NCI-H82 treated with DMSO at 0.1 percent for 48 hours (cell line): Measurements from ENCODE around the gene RALGPS1.

ENCODE experiments used
- DNase-seq: peaks from one replicate; lab custom pipeline; 2025; ENCODE audit not compliant: unreplicated experiment; lab: John Stamatoyannopoulos, UW

Gene RALGPS1

DNA sequence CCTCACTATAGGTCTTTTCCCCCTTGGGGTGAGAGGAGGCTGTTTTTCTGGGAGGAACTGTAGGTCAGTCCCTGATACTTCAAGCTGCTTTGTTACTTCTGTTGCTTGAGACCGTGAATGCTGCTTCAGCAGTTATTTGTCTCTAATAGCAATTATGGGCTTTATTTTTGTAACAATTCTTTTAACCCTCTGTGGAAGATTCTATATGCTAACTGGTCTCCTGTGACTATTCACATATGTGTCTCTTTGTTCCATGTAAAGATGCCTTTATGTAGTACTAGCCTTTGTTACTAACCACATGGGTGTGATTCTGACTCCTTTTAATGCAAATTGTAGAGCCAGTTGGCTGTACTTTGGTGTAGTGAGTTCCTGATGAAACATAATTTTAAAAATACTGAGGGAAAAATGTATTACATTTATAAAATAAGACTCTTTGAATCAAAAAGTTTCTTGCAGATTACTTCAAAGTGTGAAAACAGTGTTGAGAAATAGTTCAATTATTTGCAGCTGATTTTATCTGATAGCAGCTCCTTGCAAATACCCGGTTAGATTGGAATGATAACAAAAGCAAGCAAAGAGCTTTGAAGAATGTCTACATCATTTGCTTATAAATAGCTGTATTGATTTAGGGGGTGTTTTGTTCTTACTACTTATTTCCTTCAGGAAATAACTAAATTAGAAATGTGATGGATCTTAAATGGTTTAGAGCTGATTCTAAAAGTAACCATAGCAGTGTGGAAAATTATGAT lies 161.2 kb downstream of the RALGPS1 start:
- DNase-seq = no peak

GRCh38 chr9:127076860-127077643 lies 162.5 kb downstream of the RALGPS1 start:
- DNase-seq = no peak

GRCh38 chr9:127077644-127077946 lies 163.0 kb downstream of the RALGPS1 start:
- DNase-seq = no peak

DNA sequence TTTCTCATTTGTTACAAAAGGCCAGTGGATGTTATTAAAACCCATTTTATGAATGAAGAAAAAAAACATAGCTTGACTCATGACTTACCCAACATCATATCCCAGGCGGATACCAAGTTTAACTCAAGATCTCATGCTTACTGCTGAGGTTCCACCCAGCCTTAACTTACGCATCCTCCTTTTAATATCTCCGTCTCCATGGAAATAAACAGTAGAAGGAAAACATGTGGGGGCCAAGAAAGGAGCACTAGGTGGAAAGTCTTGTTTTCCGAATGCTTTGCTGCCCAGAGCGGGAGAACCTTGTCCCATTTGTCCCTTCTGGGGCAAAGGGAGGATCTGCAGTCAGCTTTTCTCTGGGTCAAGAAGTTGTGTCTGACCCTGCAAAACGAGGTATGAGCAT lies 163.8 kb downstream of the RALGPS1 start:
- DNase-seq = no peak

DNA sequence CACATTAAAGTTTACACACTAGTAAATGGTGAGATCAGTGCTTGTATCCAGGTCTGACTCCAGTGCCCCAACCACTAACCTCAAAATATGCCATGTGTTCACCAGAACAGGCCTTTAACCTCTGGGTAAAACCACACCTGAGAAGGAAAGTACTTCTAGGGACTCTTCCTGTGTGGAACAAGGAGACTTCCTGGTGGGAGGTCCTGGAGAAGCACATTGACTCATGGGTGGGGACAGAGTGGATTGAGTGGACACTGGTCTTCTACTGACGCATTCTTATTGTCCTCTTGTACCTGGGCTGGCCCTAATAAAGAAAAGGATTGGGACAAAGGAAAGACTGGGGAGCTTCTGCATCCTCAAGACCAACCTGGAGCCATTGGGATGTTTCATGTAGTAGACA lies 164.4 kb downstream of the RALGPS1 start:
- DNase-seq = no peak

- DNase-seq = no peak
Observed at GRCh38 chr9:127079446-127080140, 165.0 kb downstream of the RALGPS1 start.

DNA sequence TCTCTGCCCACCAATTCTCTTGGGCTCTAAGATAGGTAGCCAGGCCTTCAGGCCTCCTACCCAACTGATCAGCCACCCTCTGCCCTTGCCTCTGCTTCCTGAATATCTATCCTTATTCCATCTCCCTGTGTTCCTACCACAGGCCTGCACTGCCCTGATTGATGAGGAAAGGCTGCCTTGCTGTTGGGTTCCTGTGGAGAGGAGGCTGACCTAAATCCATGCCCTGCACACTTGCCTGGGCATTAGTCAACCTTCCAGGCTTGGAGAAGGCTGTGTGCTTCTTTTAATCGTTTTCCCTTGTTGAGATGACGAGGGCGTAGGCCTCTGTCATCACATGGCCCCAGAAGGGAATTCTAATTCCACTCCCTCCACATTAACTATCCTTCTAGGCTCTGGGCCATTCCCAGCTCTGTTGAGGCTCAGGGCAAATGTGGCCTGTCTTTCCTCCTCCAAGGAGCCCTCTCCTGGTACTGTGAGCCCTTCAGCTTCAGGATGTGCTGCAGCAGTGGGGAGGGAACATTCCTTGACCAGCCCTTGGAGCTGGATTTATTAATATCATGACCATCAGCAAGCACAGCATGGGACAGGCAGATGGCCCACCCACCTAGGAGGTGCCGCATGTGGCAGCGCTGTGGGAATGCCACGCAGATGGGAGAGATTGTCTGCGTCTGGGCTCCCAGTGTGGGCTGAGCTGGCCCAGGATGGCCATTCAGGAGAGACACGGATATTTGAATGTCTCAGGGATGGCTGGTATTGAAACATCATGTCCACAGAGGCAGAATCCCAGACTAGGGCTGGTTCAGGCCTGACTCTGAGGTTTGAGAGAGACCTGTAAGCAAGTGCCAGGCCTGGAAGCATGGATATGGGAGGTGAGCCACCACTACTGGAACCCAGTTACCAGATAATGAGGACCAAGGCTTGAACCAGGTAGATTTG lies 166.9 kb downstream of the RALGPS1 start:
- DNase-seq = no peak

DNA sequence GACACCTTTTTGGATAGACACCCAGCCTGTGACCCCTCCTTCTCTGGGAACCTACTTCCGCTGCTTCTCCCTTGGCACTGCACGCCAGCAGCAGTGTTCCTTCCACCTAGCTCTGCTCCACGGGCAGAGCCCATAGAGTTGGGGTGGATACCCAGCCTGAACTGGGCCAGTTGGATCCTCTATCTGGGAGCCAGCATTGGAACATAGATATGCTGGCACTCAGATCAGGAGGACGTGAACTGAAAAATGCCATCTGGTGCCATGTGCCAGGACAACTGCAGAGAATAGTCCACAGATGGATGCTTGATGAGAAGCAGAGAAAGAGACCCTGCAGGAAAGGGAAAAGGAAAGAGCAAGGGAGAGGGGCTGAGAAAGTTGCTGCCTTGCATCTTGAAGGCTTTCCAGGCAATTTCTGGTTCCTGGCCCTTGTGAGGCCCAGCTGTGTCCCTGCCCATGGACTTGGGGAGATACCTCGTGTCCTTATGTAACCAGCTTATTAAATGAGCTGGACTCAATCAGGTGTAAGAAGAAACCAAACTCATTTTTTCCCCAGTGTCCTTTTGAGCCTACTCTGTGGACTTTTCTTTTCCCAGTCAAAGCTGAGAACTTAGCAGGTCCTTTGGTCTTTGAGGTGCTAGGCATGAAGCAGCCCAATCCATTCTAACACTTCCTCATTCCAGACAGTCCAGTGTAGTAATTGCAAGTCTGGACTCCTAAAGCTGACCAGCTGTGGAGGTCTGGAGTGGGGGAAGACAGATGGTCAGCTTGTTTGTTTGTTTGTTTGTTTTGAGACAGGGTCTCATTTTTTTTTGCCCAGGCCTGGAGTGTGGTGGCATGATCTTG lies 168.8 kb downstream of the RALGPS1 start:
- DNase-seq = no peak

DNA sequence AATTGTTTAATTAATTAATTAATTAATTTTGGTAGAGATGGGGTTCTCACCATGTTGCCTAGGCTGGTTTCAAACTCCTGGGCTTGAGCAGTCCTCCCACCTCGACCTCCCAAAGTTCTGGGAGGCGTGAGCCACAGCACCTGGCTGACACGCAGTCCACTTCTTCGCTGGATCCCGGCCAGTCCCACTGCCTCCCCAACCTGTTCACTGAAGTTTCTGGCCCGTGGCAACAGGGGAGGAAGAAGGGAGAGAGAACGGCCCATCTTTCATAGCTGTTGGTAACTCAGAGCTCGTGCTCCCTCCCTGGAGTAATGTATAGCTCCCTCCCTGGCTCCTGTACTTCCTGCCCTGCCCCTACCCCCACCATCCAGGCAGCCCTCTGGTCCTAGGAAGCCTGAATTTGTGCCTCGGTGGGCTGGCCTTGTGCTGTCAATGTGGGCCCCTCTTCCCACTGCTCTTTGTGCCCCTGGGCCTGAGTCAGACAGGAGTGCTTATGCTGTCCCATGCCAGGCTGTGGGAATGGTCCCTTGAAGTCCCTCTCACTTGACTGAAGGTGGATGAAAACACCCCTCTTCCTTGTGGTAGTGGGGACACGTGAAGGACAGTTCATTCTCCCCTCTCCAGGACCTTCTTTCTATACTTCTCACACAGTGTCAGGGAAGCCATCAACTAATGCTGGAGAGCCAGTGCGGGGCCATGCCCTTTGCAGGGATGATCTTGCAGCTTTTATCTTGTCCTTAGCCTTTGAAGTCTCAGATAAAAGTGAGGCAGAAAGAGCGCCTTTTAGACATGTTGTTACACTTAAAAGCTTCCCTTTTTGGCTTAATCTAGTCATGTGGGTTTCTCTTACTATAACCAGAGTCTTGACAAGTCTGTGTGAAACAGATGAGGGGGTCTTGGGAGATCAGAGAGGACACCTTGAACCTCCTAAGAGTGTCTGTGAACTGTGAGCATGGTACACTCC lies 169.8 kb downstream of the RALGPS1 start:
- DNase-seq = no peak

GRCh38 chr9:127085186-127085585 lies 170.6 kb downstream of the RALGPS1 start:
- no peak for DNase-seq

- no peak for DNase-seq
Observed at GRCh38 chr9:127086771-127087170, 172.2 kb downstream of the RALGPS1 start.

DNA sequence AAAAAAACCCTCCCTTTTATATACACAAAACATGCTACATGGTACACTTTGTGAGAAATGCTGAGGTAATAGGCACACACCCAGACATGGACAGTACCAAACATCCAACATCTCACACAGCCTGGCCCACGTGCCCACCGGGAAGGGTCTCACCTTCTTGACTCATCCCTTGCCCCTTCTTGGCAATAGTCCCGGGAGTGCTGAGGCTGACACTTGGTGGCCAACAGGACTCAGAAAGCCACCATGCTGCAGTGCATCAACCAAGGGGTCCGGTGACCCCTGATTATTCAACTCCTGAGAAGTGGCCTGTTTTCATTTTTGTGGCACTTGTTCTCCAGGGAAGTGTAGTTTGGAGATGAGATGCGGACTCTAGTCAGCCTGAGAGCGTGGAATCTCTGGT lies 172.8 kb downstream of the RALGPS1 start:
- no peak for DNase-seq

DNA sequence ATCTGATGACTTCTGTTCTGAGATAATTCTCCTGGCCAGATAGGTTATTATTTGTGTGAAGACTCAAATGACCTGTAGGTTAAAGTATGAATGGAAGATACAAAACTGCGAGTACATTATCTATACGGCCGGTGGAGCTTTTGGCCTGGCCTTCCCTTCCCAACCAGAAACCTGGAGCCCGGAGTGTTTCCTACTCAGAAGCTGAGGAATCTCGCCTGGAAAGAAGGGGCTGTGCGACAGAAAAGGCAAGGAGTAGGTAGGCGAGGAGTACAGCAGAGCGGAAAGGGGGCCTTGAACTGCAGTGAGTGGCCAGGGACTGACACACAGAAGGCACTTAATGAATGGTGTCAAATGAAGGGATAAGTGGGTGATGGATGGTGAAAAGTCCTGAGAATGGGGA lies 173.3 kb downstream of the RALGPS1 start:
- no peak for DNase-seq

DNA sequence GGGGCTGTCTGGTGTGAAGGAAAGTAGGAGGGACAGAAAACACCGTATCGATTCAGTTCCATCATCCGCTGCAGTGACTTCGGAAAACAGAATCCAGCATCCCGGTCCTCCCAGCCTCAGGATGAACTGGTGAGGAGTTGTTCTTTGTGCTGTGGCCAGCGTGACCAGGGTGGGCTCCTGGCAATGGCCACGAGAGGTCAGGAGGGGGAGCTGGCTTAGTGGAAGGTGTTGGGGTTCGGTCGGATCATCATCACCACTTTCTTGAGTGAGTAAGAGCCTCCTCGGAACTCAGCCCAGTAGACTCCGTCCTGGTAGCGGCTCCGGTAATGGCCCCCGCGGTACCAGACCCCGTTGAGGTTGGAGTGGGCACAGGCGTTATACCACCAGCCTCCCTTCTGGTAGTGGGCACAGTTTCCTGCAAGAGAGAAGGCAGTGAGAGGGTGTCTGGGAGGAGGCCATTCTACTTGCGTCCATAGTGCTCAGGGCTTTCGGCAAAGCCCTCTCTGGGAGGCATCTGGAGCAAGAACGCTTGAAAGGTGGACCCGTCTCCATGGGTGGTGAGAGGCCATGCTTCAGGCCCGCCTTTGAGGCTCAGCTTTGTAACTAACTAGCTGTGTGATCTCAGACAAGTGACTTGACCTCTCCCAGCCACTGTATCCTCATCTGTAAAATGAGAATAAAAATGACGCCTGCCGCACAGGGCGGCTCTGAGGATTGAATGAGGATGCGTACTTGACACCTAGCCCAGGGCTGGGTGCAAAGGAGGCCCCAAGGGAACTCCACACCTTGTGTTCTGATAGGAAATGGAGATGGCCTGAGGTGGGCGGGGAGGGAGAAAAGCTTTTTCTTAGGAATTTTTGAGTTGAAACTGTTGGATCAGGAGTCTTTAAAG lies 174.4 kb downstream of the RALGPS1 start:
- no peak for DNase-seq

GRCh38 chr9:127089631-127090081 lies 175.1 kb downstream of the RALGPS1 start:
- DNase-seq = no peak

DNA sequence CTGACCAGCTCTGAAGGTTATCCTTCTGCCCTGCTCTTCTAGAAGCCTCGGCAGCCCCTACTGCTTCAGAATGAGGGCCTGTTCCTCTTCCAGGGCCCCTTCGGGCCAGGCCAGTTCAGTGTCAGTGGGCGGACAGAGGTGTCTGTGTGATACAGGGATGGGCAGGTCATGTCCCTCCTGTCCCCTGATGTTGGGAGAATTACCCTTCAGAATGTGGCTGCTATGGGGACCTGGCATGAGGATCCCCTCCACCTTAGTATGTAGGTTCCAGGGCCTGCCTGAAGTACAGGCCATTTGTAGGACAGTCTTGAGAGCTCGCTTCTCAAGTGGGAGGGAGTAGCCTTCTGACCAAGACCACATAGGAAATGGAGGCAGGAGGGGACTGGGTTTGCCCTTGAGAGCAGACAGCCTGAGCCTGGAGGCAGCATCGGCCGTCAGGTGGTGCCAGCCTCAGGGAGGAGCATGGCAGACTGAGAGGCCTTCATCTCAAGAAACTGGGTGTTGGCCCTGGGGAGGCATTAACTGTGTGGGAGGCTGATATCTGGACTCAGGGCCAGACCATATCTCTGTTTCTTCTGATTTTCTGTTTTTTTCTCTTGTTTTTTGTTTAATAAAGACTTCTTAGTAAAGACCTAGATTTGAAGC lies 175.9 kb downstream of the RALGPS1 start:
- DNase-seq = no peak

GRCh38 chr9:127091526-127091925 lies 176.9 kb downstream of the RALGPS1 start:
- no peak for DNase-seq
